HCT116 (cell line): ENCODE measurements around the gene CDH4. TPM values are rescaled to one million over a fixed set of nuclear protein-coding genes. Genes with fewer than 3 reads are reported as not detected.

Source experiments
- ATAC-seq: fragments of 200-7000 bp; cut with Tn5 transposase; 2 replicates; pipeline ENCODE4 v1.9.1; 2020; ENCODE audit warnings: mild to moderate bottlenecking, moderate library complexity
- BruUV-seq: library from RNA; stranded (reverse); fragments of 400-500 nt; replicated peaks from 2 replicates; lab custom pipeline; 2021; lab: Mats Ljungman, UMichigan
- CTCF ChIA-PET: fragments of 300-600 bp; sonication (Branson Sonifier 250); formaldehyde crosslinking; loops from one replicate; lab custom pipeline; 2021; ENCODE audit warnings: antibody characterized with exemption; lab: Charles Lee
- POLR2A ChIA-PET: fragments of 300-600, 350-600 bp; sonication (Branson Sonifier 250); formaldehyde crosslinking; loops from one replicate; lab custom pipeline; 2021; ENCODE audit warnings: antibody characterized with exemption; lab: Charles Lee
- RAD21 ChIA-PET, 2 experiments: fragments of 300-600 bp; sonication (Branson Sonifier 250); formaldehyde crosslinking; loops; one replicate each; lab custom pipeline; 2023; ENCODE audit warnings: low total read pairs in 2 of 2; ENCODE audit not compliant: uncharacterized antibody in 2 of 2, unreplicated experiment in 2 of 2, low non-redundant PET in 1 of 2; lab: Charles Lee
- DNase-seq: peaks from one replicate; pipeline ENCODE4 v3.0.0-alpha.2; 2010; ENCODE audit warnings: low read depth, low spot score
- H2AFZ ChIP-seq: fragments of 200-600 bp; shearing (Covaris generic), sonication (generic); 2 replicates; pipeline ENCODE4 v1.6.1; 2017; ENCODE audit warnings: low read depth, mixed run types, mixed read lengths, antibody characterized with exemption, low read length; ENCODE audit not compliant: poor library complexity, severe bottlenecking
- H3K27ac ChIP-seq: 2 replicates; pipeline ENCODE4 v1.5.1; 2012; ENCODE audit warnings: low read depth, low read length
- H3K27me3 ChIP-seq: fragments of 200-600 bp; sonication (generic); 2 replicates; pipeline ENCODE4 v1.6.1; 2016; ENCODE audit warnings: mixed run types, low read length, mixed read lengths; ENCODE audit not compliant: insufficient read depth
- H3K36me3 ChIP-seq, 2 experiments: fragments of 200-500 bp in 1 of 2; fragments of 200-600 bp in 1 of 2; sonication (Bioruptor generic) in 1 of 2; sonication (generic) in 1 of 2; 2 replicates each; pipeline versions ENCODE4 v1.5.1 to v1.6.1; 2014 to 2016; ENCODE audit warnings: low read length in 2 of 2, inconsistent platforms in 1 of 2, mixed read lengths in 1 of 2, mixed run types in 1 of 2; ENCODE audit not compliant: insufficient read depth in 2 of 2, control insufficient read depth in 1 of 2
- H3K4me1 ChIP-seq, 2 experiments: fragments of 200-600 bp in 1 of 2; sonication (generic) in 1 of 2; 2 replicates each; pipeline versions ENCODE4 v1.5.1 to v1.6.1; 2012 to 2017; ENCODE audit warnings: low read length in 2 of 2, inconsistent platforms in 1 of 2, mild to moderate bottlenecking in 1 of 2, mixed read lengths in 1 of 2, mixed run types in 1 of 2, moderate library complexity in 1 of 2; ENCODE audit not compliant: insufficient read depth in 2 of 2, control insufficient read depth in 1 of 2
- H3K4me2 ChIP-seq: fragments of 200-600 bp; sonication (generic); 2 replicates; pipeline ENCODE4 v1.6.1; 2017; ENCODE audit warnings: mixed run types, low read length, mixed read lengths
- H3K4me3 ChIP-seq, 2 experiments: fragments of 200-600 bp in 1 of 2; sonication (generic) in 1 of 2; replicated peaks in 1 of 2; 2 replicates each; pipeline ENCODE4 v1.5.1; 2011 to 2016; ENCODE audit warnings: low read length in 2 of 2, control low read depth in 1 of 2, low read depth in 1 of 2, mild to moderate bottlenecking in 1 of 2, mixed read lengths in 1 of 2, mixed run types in 1 of 2
- H3K79me2 ChIP-seq: fragments of 200-600 bp; sonication (generic); 2 replicates; pipeline ENCODE4 v1.6.1; 2017; ENCODE audit warnings: mild to moderate bottlenecking, mixed run types, low read length, moderate library complexity, mixed read lengths; ENCODE audit not compliant: insufficient read depth
- H3K9ac ChIP-seq: fragments of 200-600 bp; sonication (generic); 2 replicates; pipeline ENCODE4 v1.6.1; 2016; ENCODE audit warnings: low read length, mixed read lengths
- H3K9me2 ChIP-seq: fragments of 200-600 bp; sonication (generic), shearing (Covaris generic); 2 replicates; pipeline ENCODE4 v1.6.1; 2017; ENCODE audit warnings: mixed run types, mild to moderate bottlenecking, moderate library complexity; ENCODE audit not compliant: insufficient read depth
- H3K9me3 ChIP-seq, 2 experiments: fragments of 200-500 bp in 1 of 2; fragments of 200-600 bp in 1 of 2; sonication (Bioruptor generic) in 1 of 2; sonication (generic) in 1 of 2; 2 replicates each; pipeline ENCODE4 v1.6.1; 2014 to 2017; ENCODE audit warnings: low read length in 2 of 2, mixed read lengths in 2 of 2, inconsistent platforms in 1 of 2, low read depth in 1 of 2, mild to moderate bottlenecking in 1 of 2, mixed run types in 1 of 2, moderate library complexity in 1 of 2; ENCODE audit not compliant: control insufficient read depth in 1 of 2, insufficient read depth in 1 of 2
- H4K20me1 ChIP-seq: fragments of 200-600 bp; sonication (generic), shearing (Covaris generic); 2 replicates; pipeline ENCODE4 v1.6.1; 2017; ENCODE audit warnings: mixed run types, mild to moderate bottlenecking, moderate library complexity; ENCODE audit not compliant: insufficient read depth
- CBX3 ChIP-seq: IDR thresholded peaks from 2 replicates; pipeline ENCODE4 v1.6.1; 2012; ENCODE audit warnings: low read depth
- CEBPB ChIP-seq: IDR thresholded peaks from 2 replicates; pipeline ENCODE4 v1.6.1; 2012; ENCODE audit warnings: low read depth
- CTCF ChIP-seq, 3 experiments: fragments of 200-600 bp in 1 of 3; sonication (generic) in 1 of 3; IDR thresholded peaks in 2 of 3; conservative IDR thresholded peaks in 1 of 3; 2 replicates each; pipeline ENCODE4 v1.5.1; 2012 to 2017; ENCODE audit warnings: low read depth in 2 of 3, low read length in 2 of 3, antibody characterized with exemption in 1 of 3, borderline replicate concordance in 1 of 3, control low read depth in 1 of 3, mild to moderate bottlenecking in 1 of 3, mixed read lengths in 1 of 3, mixed run types in 1 of 3, moderate library complexity in 1 of 3; ENCODE audit not compliant: insufficient read depth in 1 of 3
- EGR1 ChIP-seq: IDR thresholded peaks from 2 replicates; pipeline ENCODE4 v1.6.1; 2012; ENCODE audit warnings: low read depth
- ELF1 ChIP-seq: IDR thresholded peaks from 2 replicates; pipeline ENCODE4 v1.6.1; 2012; ENCODE audit warnings: low read depth, borderline replicate concordance
- EZH2phosphoT487 ChIP-seq: fragments of 200-600 bp; IDR thresholded peaks from 2 replicates; pipeline ENCODE4 v1.6.1; 2018; ENCODE audit warnings: antibody characterized with exemption, borderline replicate concordance
- MAX ChIP-seq: IDR thresholded peaks from 2 replicates; pipeline ENCODE4 v1.6.1; 2012
- POLR2A ChIP-seq: IDR thresholded peaks from 2 replicates; pipeline ENCODE4 v1.7.0; 2011; ENCODE audit warnings: borderline replicate concordance; ENCODE audit not compliant: insufficient read depth, insufficient read length; ENCODE audit errors: extremely low read depth
- POLR2AphosphoS5 ChIP-seq: IDR thresholded peaks from 2 replicates; pipeline ENCODE4 v1.6.1; 2011; ENCODE audit warnings: mild to moderate bottlenecking, low read depth, low read length, moderate library complexity
- SP1 ChIP-seq: IDR thresholded peaks from 2 replicates; pipeline ENCODE4 v1.6.1; 2012; ENCODE audit warnings: low read depth
- YY1 ChIP-seq: IDR thresholded peaks from 2 replicates; pipeline ENCODE4 v1.6.1; 2011; ENCODE audit warnings: low read length, low read depth, moderate library complexity, mild to moderate bottlenecking; ENCODE audit not compliant: insufficient replicate concordance; ENCODE audit errors: extremely low read depth
- ZFX ChIP-seq: fragments of 450-650 bp; IDR thresholded peaks from 2 replicates; pipeline ENCODE4 v1.6.1; 2017
- ZNF274 ChIP-seq: fragments of 200-500 bp; sonication (Bioruptor generic); IDR thresholded peaks from 2 replicates; pipeline ENCODE4 v1.6.1; 2014; ENCODE audit warnings: mild to moderate bottlenecking, low read depth, low read length, inconsistent platforms
- intact Hi-C: fragments of 100-400 bp; cut with micrococcal nuclease; formaldehyde crosslinking; loops from 2 replicates; pipeline ENCODE4 v1.10.0; 2022
- total RNA-seq: library from RNA; stranded (reverse); gene quantifications from one replicate; pipeline ENCODE4 v1.2.1, GENCODE V29; 2021; ENCODE audit not compliant: unreplicated experiment
- TF ChIP-seq, protein P1 (sequence below): IDR thresholded peaks from 2 replicates; pipeline ENCODE4 v1.6.1; 2012; ENCODE audit warnings: low read depth
- TF ChIP-seq, protein P2 (sequence below): IDR thresholded peaks from 2 replicates; pipeline ENCODE4 v1.6.1; 2011; ENCODE audit warnings: mild to moderate bottlenecking, low read length, moderate library complexity; ENCODE audit not compliant: insufficient replicate concordance; ENCODE audit errors: extremely low read depth

The CDH4 gene
- total RNA-seq, 1 experiment from 2014 or later = not detected

- Histone ChIP-seq H2AFZ (no peak overlapping the region), H3K9me3 (peaks cover 3 to 7% of the 10 kb centered on the region in 2 experiments; a peak in 2 of 4 replicates), H3K27me3 (no peaks in the 10 kb centered on the region), H3K4me1 (no peaks in the 10 kb centered on the region), H3K9ac (no peak overlapping the region), H3K4me3 (no peak overlapping the region), H3K27ac (no peak overlapping the region), H3K9me2 (no peaks in the 10 kb centered on the region), H3K79me2 (no peaks in the 10 kb centered on the region), H3K36me3 (no peaks in the 10 kb centered on the region), H3K4me2 (no peak overlapping the region), H4K20me1 (no peaks in the 10 kb centered on the region)
- no TSS peak for BruUV-seq
- ATAC-seq (no peak), DNase-seq (no peak)
- ChIA-PET CTCF (no interaction called here), POLR2A (no interaction called here), RAD21 (interaction anchor here in 1 of 2 experiments (0.6 kb wide), 1 partner anchor 236 kb away, joined by 7 read pairs; no protein-coding TSS in a partner anchor)
- TF ChIP-seq ELF1 (no peak), EZH2phosphoT487 (no peak), POLR2AphosphoS5 (no peak), CEBPB (no peak), MAX (no peak), YY1 (no peak), POLR2A (no peak), ZNF274 (no peak), CBX3 (no peak), EGR1 (no peak), CTCF (IDR thresholded peaks at IDR 0.05 in 2 of 3, conservative IDR thresholded peaks at IDR 0.05 in 1 of 3; ENCODE audit: borderline replicate concordance in 1 of 3, insufficient read depth in 1 of 3, low read depth in 2 of 3, low read length in 2 of 3) (no peak), ZFX (no peak), SP1 (no peak)
- TF ChIP-seq, protein P1, sequence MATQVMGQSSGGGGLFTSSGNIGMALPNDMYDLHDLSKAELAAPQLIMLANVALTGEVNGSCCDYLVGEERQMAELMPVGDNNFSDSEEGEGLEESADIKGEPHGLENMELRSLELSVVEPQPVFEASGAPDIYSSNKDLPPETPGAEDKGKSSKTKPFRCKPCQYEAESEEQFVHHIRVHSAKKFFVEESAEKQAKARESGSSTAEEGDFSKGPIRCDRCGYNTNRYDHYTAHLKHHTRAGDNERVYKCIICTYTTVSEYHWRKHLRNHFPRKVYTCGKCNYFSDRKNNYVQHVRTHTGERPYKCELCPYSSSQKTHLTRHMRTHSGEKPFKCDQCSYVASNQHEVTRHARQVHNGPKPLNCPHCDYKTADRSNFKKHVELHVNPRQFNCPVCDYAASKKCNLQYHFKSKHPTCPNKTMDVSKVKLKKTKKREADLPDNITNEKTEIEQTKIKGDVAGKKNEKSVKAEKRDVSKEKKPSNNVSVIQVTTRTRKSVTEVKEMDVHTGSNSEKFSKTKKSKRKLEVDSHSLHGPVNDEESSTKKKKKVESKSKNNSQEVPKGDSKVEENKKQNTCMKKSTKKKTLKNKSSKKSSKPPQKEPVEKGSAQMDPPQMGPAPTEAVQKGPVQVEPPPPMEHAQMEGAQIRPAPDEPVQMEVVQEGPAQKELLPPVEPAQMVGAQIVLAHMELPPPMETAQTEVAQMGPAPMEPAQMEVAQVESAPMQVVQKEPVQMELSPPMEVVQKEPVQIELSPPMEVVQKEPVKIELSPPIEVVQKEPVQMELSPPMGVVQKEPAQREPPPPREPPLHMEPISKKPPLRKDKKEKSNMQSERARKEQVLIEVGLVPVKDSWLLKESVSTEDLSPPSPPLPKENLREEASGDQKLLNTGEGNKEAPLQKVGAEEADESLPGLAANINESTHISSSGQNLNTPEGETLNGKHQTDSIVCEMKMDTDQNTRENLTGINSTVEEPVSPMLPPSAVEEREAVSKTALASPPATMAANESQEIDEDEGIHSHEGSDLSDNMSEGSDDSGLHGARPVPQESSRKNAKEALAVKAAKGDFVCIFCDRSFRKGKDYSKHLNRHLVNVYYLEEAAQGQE = no peak
- TF ChIP-seq, protein P2, sequence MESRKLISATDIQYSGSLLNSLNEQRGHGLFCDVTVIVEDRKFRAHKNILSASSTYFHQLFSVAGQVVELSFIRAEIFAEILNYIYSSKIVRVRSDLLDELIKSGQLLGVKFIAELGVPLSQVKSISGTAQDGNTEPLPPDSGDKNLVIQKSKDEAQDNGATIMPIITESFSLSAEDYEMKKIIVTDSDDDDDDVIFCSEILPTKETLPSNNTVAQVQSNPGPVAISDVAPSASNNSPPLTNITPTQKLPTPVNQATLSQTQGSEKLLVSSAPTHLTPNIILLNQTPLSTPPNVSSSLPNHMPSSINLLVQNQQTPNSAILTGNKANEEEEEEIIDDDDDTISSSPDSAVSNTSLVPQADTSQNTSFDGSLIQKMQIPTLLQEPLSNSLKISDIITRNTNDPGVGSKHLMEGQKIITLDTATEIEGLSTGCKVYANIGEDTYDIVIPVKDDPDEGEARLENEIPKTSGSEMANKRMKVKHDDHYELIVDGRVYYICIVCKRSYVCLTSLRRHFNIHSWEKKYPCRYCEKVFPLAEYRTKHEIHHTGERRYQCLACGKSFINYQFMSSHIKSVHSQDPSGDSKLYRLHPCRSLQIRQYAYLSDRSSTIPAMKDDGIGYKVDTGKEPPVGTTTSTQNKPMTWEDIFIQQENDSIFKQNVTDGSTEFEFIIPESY = no peak
- intact Hi-C loops = no loop called here
Observed at GRCh38 chr20:61262036-61262435, 10.0 kb downstream of the CDH4 start.
